ENCODE results near the gene CCDC192.

DNA sequence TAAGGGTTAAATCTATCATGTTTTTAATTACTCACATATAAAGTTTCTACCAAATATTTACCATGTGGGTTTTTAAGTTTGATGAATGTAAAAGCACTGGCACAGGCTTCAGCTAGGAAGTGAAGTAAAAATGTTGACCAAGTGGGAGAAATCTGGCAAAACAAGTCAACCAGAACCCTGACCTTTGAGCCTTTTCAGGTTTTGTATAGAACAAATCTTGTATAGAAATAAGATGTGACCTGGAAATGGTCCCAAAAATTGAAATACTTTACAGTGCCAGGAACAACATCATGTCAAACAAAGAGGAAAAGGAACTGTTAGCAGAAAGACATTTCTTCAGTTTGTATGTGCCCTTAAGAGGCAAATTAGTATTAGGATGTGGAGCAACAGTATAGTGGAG lies 137.6 kb downstream of the CCDC192 start:
- TF ChIP-seq, protein P1, sequence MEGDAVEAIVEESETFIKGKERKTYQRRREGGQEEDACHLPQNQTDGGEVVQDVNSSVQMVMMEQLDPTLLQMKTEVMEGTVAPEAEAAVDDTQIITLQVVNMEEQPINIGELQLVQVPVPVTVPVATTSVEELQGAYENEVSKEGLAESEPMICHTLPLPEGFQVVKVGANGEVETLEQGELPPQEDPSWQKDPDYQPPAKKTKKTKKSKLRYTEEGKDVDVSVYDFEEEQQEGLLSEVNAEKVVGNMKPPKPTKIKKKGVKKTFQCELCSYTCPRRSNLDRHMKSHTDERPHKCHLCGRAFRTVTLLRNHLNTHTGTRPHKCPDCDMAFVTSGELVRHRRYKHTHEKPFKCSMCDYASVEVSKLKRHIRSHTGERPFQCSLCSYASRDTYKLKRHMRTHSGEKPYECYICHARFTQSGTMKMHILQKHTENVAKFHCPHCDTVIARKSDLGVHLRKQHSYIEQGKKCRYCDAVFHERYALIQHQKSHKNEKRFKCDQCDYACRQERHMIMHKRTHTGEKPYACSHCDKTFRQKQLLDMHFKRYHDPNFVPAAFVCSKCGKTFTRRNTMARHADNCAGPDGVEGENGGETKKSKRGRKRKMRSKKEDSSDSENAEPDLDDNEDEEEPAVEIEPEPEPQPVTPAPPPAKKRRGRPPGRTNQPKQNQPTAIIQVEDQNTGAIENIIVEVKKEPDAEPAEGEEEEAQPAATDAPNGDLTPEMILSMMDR (IDR thresholded peaks at IDR 0.05): no peak
- no peak for TF ChIP-seq POLR2A (IDR thresholded peaks at IDR 0.05)

All from vagina (tissue), 2 donors.